Ishikawa (cell line): Measurements from ENCODE around the gene UQCC2.

Experiments
- CEBPB ChIP-seq: IDR thresholded peaks from 2 replicates; pipeline ENCODE4 v1.6.1; 2012
- CREB1 ChIP-seq: IDR thresholded peaks from 2 replicates; pipeline ENCODE4 v1.6.1; 2012; ENCODE audit warnings: low read depth
- EGR1 ChIP-seq: IDR thresholded peaks from 2 replicates; pipeline ENCODE4 v1.6.1; 2012
- EP300 ChIP-seq: IDR thresholded peaks from 2 replicates; pipeline ENCODE4 v1.6.1; 2012; ENCODE audit warnings: borderline replicate concordance
- FOXM1 ChIP-seq: IDR thresholded peaks from 2 replicates; pipeline ENCODE4 v1.6.1; 2012; ENCODE audit warnings: low read depth, borderline replicate concordance
- NFIC ChIP-seq: IDR thresholded peaks from 2 replicates; pipeline ENCODE4 v1.6.1; 2012
- RAD21 ChIP-seq: IDR thresholded peaks from 2 replicates; pipeline ENCODE4 v1.6.1; 2012; ENCODE audit warnings: low read depth
- TAF1 ChIP-seq: IDR thresholded peaks from 2 replicates; pipeline ENCODE4 v1.6.1; 2012; ENCODE audit warnings: low read depth, mild to moderate bottlenecking
- TCF12 ChIP-seq: IDR thresholded peaks from 2 replicates; pipeline ENCODE4 v1.6.1; 2012; ENCODE audit warnings: low read depth
- TEAD4 ChIP-seq: IDR thresholded peaks from 2 replicates; pipeline ENCODE4 v1.6.1; 2012
- YY1 ChIP-seq: IDR thresholded peaks from 2 replicates; pipeline ENCODE4 v1.6.1; 2012; ENCODE audit warnings: low read depth
- ZBTB7A ChIP-seq: IDR thresholded peaks from 2 replicates; pipeline ENCODE4 v1.6.1; 2012; ENCODE audit warnings: low read depth
- TF ChIP-seq, protein P1 (sequence below): IDR thresholded peaks from 2 replicates; pipeline ENCODE4 v1.6.1; 2012
- TF ChIP-seq, protein P2 (sequence below): IDR thresholded peaks from 2 replicates; pipeline ENCODE4 v1.6.1; 2012; ENCODE audit warnings: low read depth, mild to moderate bottlenecking

The UQCC2 gene

DNA sequence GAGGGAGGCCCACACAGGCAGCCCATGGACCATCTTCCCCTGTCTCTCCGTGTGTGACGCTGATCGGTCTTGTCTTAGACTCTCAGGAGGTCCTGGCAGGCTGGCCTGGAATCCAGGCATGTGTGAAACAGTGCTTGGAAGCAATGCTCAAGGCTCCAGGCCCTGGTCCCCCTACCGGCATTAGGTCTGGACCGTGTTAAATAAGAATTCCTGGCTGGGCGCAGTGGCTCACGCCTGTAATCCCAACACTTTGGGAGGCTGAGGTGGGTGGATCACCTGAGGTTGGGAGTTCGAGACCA lies 22.2 kb upstream of the UQCC2 start:
- no peak for TF ChIP-seq YY1
- no peak for TF ChIP-seq EGR1
- no peak for TF ChIP-seq CEBPB
- TF ChIP-seq TCF12: no peak
- no peak for TF ChIP-seq FOXM1
- TF ChIP-seq, protein P1, sequence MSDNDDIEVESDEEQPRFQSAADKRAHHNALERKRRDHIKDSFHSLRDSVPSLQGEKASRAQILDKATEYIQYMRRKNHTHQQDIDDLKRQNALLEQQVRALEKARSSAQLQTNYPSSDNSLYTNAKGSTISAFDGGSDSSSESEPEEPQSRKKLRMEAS: no peak
- TF ChIP-seq RAD21: no peak
- TF ChIP-seq NFIC: no peak
- no peak for TF ChIP-seq EP300
- TF ChIP-seq ZBTB7A: no peak

DNA sequence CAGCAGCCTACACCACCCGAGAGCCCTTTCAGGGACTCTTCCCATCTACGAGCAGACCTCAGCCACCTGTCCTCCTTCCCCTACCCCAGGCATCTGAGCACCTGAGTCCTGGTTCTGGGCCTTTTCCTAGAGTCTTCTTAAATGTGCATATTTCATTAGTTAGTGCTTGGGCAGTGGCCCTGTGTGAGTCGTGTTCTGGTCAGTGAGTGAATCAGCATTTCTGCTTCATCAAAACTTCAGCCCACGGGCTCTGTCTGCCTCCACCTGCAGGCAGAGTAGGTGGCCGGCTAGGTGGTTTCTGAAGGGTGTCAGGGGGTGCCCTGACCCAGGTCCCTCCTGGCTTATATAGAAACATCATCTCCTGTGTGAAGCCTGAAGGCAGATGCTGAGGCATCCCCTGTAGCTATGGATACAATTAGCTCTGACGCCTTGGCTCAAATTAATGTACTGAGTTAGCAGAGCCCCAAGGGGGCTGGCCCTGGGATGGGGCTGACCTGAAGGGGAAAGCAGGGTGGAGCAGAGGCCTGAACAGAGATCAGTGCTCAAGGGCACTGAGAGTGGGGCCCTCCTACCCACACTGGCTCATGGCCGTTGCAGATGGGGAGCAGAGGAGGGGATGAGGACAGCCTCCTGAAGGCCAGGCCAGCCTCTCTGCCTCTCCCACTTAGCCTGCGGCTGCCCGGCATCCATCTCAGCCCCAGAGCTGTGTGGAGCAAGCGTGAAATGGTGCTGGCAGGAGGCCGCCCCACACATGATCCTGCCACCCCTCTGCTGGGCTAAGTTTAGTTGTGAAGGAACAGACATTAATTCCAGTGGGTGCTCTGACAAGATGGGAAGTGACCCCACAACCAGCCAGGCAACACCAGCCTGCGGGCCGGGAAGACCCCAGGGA lies 21.6 kb upstream of the UQCC2 start:
- no peak for TF ChIP-seq ZBTB7A
- TF ChIP-seq YY1: no peak

DNA sequence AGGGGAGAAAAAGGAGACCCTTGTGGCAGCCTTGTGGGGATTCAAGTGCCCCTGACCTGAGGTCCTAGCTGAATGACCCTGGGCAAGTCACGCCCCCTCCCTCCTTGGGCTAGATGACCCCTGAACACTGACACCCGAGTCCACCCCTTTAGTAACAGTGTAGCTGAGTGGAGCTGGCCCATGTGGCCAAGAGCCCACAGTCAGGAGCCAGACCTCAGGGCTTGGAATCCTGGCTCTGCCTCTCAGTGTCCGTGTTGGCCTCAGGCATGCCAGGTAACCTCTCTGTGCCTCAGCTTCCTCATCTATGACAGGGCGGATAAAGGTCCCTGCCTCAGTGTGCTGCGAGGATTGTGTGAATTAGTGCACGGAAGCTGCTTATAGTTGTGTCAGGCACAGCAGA lies 20.9 kb upstream of the UQCC2 start:
- TF ChIP-seq RAD21 (no peak), TCF12 (no peak), NFIC (no peak), EP300 (no peak)
- TF ChIP-seq, protein P2, sequence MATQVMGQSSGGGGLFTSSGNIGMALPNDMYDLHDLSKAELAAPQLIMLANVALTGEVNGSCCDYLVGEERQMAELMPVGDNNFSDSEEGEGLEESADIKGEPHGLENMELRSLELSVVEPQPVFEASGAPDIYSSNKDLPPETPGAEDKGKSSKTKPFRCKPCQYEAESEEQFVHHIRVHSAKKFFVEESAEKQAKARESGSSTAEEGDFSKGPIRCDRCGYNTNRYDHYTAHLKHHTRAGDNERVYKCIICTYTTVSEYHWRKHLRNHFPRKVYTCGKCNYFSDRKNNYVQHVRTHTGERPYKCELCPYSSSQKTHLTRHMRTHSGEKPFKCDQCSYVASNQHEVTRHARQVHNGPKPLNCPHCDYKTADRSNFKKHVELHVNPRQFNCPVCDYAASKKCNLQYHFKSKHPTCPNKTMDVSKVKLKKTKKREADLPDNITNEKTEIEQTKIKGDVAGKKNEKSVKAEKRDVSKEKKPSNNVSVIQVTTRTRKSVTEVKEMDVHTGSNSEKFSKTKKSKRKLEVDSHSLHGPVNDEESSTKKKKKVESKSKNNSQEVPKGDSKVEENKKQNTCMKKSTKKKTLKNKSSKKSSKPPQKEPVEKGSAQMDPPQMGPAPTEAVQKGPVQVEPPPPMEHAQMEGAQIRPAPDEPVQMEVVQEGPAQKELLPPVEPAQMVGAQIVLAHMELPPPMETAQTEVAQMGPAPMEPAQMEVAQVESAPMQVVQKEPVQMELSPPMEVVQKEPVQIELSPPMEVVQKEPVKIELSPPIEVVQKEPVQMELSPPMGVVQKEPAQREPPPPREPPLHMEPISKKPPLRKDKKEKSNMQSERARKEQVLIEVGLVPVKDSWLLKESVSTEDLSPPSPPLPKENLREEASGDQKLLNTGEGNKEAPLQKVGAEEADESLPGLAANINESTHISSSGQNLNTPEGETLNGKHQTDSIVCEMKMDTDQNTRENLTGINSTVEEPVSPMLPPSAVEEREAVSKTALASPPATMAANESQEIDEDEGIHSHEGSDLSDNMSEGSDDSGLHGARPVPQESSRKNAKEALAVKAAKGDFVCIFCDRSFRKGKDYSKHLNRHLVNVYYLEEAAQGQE: no peak

DNA sequence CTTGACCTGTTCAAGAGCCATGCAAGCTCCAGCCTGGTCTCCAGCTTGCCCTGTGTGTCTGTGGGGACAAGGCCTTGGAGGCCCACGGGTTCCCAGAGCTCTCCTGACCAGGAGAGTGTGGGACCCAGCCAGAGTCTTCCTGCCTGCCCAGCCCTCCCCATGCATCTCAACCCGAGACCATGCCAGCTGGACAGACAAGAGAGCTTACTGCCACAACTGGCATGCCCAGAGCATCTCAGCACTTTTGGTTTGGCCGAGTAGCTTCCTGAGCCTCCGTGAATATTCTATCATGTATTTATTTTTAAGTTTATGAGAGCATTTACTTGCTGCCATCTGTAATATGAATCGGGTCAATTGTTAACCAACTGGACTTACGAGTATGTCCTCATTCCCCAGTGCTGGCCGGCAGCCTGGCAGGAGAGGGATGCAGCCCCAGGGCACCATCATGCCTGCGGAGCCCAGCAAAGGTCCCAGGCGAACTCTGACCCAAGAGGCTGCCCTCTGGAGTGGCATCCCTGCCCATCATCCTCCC lies 20.3 kb upstream of the UQCC2 start:
- TF ChIP-seq EGR1: no peak
- TF ChIP-seq FOXM1: no peak

DNA sequence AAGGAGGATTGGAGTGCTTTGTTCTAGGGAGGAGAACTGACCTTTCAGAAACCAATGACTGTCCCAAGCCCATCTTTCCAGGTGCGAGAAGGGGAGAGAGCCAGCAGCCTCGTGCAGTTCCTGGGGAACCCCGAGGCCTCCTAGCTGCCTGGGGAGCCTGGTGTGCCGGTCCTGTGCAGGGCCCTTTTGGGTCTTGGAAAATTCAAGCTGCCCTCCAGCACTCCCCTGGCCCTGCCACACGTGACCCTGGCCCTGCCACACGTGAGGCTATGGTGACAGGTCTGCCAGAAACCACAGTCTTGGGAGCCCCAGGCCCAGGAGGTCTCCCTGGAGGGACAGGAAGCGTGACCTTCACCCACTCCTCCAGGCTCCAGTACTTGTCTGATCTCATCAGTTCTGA lies 19.5 kb upstream of the UQCC2 start:
- no peak for TF ChIP-seq EP300
- TF ChIP-seq TEAD4: no peak
- TF ChIP-seq, protein P1: no peak
- no peak for TF ChIP-seq NFIC
- TF ChIP-seq TCF12: no peak
- TF ChIP-seq CEBPB: no peak

DNA sequence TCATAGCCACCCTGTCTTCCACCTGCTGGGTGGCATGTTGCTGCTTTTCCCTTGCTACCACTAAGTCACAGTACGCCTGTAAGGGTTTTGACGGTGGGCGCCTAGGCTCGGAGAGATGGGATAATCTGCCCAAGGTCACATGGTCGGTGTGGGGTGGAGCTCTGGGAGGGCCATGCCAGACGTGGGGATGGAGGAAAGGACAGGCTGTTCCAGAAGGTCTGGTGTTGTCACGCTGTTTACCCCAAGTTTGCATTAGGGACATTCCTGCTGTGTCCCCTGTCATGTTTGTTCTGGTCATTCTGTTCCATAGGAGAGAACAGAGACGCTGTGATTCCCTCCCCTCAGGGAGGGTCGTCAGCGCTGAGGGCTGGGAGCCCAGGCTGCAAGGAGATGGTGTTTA lies 19.1 kb upstream of the UQCC2 start:
- TF ChIP-seq TEAD4 (no peak), FOXM1 (no peak), TAF1 (no peak), TCF12 (no peak), EGR1 (no peak)
- TF ChIP-seq, protein P2: no peak

DNA sequence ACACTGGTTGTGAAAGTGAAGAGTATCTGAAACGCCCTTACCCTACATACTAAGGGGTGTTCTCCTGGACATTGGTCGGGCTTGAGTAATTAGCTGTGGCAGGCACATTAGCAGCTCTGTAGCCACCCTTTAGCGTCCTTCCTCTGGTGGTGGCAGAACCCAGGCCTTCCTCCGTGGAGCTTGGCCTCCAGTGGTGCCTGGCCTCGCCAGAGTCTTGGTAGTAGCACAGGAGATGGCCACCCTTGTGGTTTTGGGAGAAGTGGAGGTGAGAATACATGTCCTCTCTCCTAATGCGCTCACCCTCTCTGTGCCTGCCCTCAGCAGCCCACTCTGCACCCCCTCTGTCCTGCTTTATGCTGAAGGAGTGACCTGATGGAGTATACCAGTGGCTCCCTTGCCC lies 17.6 kb upstream of the UQCC2 start:
- TF ChIP-seq TCF12 (no peak), NFIC (no peak), RAD21 (no peak), ZBTB7A (no peak), TEAD4 (no peak), EP300 (no peak), FOXM1 (no peak), CREB1 (no peak), YY1 (no peak)
- TF ChIP-seq, protein P2: no peak
- TF ChIP-seq, protein P1: no peak
